Cardiac muscle cell (in vitro differentiated cells and primary cell): Measurements from ENCODE around the gene KRTAP10-8. TPM values are rescaled to one million over a fixed set of nuclear protein-coding genes. Genes with fewer than 3 reads are reported as not detected.
"Not testable (repeated sequence)": the region's sequence is repeated elsewhere in the genome, so short reads cannot be mapped to it uniquely, and the experiment has no call there.

Experiments used
- DNase-seq, 2 donors: peaks; one replicate each; pipeline versions ENCODE4 v3.0.0 to v3.0.0-alpha.2; 2010 to 2017; ENCODE audit warnings: low read depth in 1 of 2, low spot score in 1 of 2
- H3K27ac ChIP-seq: fragments of 200-600 bp; sonication (generic); 2 replicates; pipeline ENCODE4 v1.5.1; 2016
- H3K27me3 ChIP-seq: fragments of 200-600 bp; sonication (generic); 2 replicates; pipeline ENCODE4 v1.6.0; 2016; ENCODE audit warnings: control low read depth
- H3K36me3 ChIP-seq: fragments of 200-600 bp; sonication (generic); 2 replicates; pipeline ENCODE4 v1.5.1; 2016; ENCODE audit warnings: control low read depth
- H3K4me1 ChIP-seq: fragments of 200-600 bp; sonication (generic); 2 replicates; pipeline ENCODE4 v1.8.1; 2017; ENCODE audit warnings: low read depth, mild to moderate bottlenecking, mixed run types
- H3K4me3 ChIP-seq: fragments of 200-600 bp; sonication (generic); 2 replicates; pipeline ENCODE4 v1.5.1; 2016; ENCODE audit warnings: mild to moderate bottlenecking
- H3K9me3 ChIP-seq: fragments of 200-600 bp; sonication (generic); 2 replicates; pipeline ENCODE4 v1.5.1; 2017; ENCODE audit warnings: low read depth, mild to moderate bottlenecking, control low read depth
- CTCF ChIP-seq: IDR thresholded peaks from 2 replicates; pipeline ENCODE4 v1.5.1; 2012; ENCODE audit warnings: low read depth, mild to moderate bottlenecking, low read length
- polyA plus RNA-seq: library from polyadenylated mRNA; unstranded; fragments of >200 nt; fragmentation: Nextera tagmentation; extraction: Ambion mirVana; gene quantifications from 2 replicates; pipeline ENCODE4 v1.2.1, GENCODE V29; 2016
- total RNA-seq: library from RNA; depleted of rRNA; stranded (reverse); fragments of >200 nt; gene quantifications from 2 replicates; pipeline ENCODE4 v1.2.3, GENCODE V29; 2016

The KRTAP10-8 gene
- total and polyA plus RNA-seq, 2 experiments from 2014 or later: not detected

DNA sequence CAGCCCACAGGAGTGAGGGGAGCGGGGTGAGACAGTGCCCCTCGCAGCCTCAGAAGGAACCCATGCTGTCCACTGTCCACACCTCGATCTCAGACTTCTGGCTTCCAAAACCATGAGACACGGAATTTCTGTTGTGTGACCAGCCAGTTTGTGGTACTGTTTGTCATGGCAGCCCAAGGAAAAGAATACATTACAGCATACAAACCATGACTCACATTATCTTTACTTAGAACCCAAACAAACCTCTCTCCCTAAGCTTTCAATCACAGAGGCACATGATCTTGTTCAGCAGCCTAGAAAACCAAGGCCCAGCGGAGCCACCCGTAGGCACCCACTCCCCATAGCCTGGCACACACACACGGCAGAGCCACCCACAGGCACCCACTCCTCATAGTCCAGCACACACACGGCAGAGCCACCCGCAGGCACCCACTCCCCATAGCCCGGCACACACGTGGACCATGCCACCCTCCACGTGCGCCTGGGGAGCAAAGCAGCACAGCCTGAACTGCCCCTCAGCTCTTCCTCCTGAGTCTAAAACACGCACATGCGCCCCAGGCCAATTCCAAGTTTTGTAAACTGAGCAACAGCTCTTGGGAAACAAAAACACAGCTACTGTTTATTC lies 38.8 kb upstream of the KRTAP10-8 start:
- no peaks in the 10 kb centered on the region for H3K27me3 ChIP-seq
- H3K27ac ChIP-seq: no peak overlapping the region
- no peak for DNase-seq
- H3K4me1 ChIP-seq: no peaks in the 10 kb centered on the region
- TF ChIP-seq CTCF: no peak
- H3K36me3 ChIP-seq: no peaks in the 10 kb centered on the region
- H3K4me3 ChIP-seq: no peak overlapping the region
- H3K9me3 ChIP-seq: no peaks in the 10 kb centered on the region

DNA sequence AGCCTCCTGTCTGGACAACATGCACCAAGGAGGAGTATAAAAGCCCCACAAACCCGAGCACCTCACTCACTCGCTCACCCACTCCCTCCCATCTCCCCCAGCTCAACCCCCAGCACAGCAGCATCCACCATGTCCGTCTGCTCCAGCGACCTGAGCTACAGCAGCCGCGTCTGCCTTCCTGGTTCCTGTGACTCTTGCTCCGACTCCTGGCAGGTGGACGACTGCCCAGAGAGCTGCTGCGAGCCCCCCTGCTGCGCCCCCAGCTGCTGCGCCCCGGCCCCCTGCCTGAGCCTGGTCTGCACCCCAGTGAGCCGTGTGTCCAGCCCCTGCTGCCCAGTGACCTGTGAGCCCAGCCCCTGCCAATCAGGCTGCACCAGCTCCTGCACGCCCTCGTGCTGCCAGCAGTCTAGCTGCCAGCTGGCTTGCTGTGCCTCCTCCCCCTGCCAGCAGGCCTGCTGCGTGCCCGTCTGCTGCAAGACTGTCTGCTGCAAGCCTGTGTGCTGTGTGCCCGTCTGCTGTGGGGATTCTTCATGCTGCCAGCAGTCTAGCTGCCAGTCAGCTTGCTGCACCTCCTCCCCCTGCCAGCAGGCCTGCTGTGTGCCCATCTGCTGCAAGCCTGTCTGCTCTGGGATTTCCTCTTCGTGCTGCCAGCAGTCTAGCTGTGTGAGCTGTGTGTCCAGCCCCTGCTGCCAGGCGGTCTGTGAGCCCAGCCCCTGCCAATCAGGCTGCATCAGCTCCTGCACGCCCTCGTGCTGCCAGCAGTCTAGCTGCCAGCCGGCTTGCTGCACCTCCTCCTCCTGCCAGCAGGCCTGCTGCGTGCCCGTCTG lies 38.0 kb upstream of the KRTAP10-8 start, which contains the start of gene KRTAP10-4:
KRTAP10-4 (plus strand) TSS at position 100 of the 827 bp plus-strand sequence; CDS start at position 130, 30 bp downstream.
- H3K4me3 ChIP-seq: not testable (repeated sequence)

GRCh38 chr21:44574457-44575306 lies 37.2 kb upstream of the KRTAP10-8 start:
- H3K27ac ChIP-seq: no peak overlapping the region
- no peaks in the 10 kb centered on the region for H3K4me1 ChIP-seq
- no peak overlapping the region for H3K4me3 ChIP-seq
- no peaks in the 10 kb centered on the region for H3K36me3 ChIP-seq
- H3K9me3 ChIP-seq: no peaks in the 10 kb centered on the region
- TF ChIP-seq CTCF: no peak
- no peaks in the 10 kb centered on the region for H3K27me3 ChIP-seq
- DNase-seq: no peak

More for the DNA sequence above, 38.0 kb upstream of the KRTAP10-8 start, which contains the start of gene KRTAP10-4:
- not testable (repeated sequence) for H3K36me3 ChIP-seq, H3K4me1 ChIP-seq, DNase-seq, H3K27me3 ChIP-seq, H3K9me3 ChIP-seq, H3K27ac ChIP-seq

GRCh38 chr21:44575307-44576024 lies 36.4 kb upstream of the KRTAP10-8 start:
- H3K4me3 ChIP-seq: no peak overlapping the region
- H3K27me3 ChIP-seq: no peaks in the 10 kb centered on the region
- H3K27ac ChIP-seq: no peak overlapping the region
- H3K9me3 ChIP-seq: no peaks in the 10 kb centered on the region
- TF ChIP-seq CTCF: no peak
- H3K36me3 ChIP-seq: no peaks in the 10 kb centered on the region
- no peak for DNase-seq
- no peaks in the 10 kb centered on the region for H3K4me1 ChIP-seq

DNA sequence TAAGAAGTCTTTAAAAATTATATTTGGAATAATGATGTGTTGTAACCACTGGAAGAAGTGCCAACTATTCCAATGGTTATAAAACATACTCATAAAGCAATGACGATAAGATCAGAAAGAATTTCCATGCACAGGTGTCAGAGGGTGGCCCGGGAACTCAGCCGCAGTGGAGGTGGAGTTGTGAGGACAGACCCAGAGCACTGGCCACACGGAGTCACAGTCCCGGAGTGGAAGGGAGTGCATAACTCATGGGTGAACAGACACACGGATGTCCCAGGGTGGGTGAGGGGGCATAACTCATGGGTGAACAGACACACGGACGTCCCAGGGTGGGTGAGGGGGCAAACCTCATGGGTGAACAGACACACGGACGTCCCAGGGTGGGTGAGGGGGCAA lies 35.9 kb upstream of the KRTAP10-8 start:
- no peaks in the 10 kb centered on the region for H3K36me3 ChIP-seq
- no peaks in the 10 kb centered on the region for H3K27me3 ChIP-seq
- no peak overlapping the region for H3K4me3 ChIP-seq
- no peak overlapping the region for H3K27ac ChIP-seq
- no peak for DNase-seq
- TF ChIP-seq CTCF: no peak
- no peaks in the 10 kb centered on the region for H3K9me3 ChIP-seq
- H3K4me1 ChIP-seq: no peaks in the 10 kb centered on the region
